ENCODE results near the gene DENND2D.
"Not testable (repeated sequence)": the region's sequence is repeated elsewhere in the genome, so short reads cannot be mapped to it uniquely, and the experiment has no call there.

DENND2D gene

DNA sequence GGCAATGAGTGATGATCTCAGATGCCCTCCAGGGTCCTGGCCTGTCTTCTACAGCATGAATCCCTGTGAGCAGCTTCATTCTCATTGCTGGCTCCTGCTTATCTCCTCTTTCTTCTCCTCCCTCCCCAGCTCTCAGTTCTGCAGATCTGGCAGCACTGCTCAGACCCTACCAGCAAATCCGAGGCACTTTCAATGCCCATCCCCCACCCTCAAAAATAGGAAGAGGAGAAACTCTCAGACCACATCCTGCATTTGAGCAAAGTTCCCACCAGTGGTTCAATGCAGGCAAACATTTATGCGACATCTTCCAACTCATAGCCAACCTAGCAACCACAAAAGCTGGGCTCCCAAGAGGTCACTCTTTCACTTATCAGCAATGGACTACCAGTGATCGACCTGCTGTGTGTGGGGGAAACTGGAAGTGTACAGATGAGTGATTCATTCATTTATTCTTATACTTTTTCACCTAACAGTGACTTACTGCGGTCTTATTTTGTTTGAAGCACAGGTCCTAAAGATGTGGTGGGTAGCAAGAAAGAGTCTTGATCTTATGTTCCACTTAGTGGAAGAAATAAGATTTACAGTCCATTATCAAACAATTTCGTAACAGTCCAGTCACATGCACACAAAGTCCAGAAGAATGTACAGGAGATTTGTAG is 21.3 kb upstream of the DENND2D start:
- DNase-seq, result no peak

- no peak for DNase-seq
These were observed 20.8 kb upstream of the DENND2D start for GRCh38 chr1:111221276-111221632.

- no peak for DNase-seq
These were observed 19.9 kb upstream of the DENND2D start for GRCh38 chr1:111220302-111220890.

GRCh38 chr1:111219557-111220286 is 19.3 kb upstream of the DENND2D start:
- no peak for DNase-seq

- no peak for DNase-seq
These were observed 18.5 kb upstream of the DENND2D start for GRCh38 chr1:111218701-111219556.

DNA sequence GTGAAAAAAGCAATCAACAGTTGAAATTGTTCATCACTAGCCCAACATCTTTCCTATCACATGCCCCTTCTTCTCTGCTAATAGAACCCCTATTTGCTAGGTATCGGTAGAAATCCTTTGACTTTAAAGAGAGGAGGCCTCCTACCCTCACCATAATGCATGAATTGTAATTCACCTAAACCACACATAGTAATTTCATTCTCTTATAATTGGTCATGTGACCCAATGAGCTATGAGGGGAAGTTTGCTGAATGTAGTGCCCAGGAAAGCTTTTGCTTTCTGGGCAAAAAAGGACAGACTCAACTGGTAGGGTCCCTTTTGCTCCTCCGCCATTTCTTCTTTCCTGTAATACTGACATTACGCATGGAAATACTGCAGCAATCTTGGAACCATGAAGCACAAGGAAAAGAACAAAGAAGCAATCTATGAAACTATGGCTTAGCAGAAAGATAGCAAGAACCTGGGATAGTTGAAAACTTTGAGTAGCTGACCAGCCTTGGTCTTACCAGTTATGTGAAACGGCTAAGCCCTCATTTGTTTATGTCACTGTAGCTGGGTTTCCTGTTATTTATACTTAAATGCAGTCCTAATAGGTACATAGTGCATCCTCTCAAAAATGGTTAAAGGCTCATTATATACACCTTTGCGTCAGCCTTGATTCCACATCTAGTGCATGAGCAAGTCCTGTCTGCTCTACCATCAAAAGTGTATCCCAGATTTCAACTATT is 16.9 kb upstream of the DENND2D start:
- DNase-seq, result no peak

- DNase-seq, result no peak
These were observed 16.3 kb upstream of the DENND2D start for GRCh38 chr1:111216751-111217150.

- DNase-seq, result not testable (repeated sequence)
These were observed 14.8 kb upstream of the DENND2D start for GRCh38 chr1:111215285-111215684.

- no peak for DNase-seq
These were observed 14.4 kb upstream of the DENND2D start for GRCh38 chr1:111214884-111215283.

DNA sequence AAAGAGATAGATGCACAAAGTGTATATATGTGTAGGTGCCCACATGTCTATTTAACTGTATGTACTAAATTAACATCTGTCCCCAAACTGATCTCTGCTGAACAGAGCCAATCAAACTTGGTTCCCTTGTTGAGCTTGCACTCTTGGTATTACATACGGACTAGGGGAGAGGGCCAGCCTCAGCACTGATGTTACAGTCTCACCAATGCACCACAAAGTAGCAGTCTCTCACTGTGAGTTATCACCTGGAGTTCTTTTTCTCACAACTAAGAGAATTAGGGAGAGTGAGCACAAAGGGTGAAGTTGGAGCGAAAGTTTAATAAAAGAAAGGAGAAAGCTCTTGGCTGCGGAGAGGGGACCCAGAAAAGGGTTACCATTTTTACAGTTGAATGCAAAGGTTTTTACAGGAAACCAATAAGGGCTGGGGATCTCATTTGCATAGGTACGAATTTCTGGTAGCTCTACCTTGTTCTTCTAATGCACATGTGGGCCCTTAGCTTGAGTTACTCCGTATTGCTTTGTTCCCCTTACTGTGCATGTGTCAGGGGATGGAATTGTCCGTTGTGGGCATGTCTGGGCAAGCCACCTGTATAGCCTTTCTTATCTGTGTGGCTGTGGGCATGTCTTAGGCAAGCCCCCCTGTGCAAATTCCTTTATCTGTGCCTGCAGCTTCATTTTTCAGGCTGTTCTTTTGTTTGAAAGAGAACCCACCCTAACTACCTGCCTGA is 13.8 kb upstream of the DENND2D start:
- no peak for DNase-seq

DNA sequence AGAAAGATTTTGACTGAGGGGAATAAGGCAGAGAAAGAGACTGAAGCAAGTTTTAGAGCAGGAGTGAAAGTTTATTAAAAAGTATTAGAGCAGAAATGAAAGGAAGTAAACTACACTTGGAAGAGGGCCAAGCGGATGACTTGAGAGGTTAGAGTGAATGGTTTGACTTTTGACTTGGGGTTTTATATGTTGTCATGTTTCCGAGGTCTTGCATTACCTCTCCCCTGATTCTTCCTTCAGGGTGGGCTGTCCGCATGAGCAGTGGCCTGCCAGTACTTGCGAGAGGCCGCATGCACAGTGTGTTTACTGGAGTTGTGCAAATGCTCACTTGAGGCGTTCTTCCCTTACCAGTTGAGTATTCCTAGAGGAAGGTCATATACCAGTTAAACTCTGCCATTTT is 13.0 kb upstream of the DENND2D start:
- no peak for DNase-seq

DNA sequence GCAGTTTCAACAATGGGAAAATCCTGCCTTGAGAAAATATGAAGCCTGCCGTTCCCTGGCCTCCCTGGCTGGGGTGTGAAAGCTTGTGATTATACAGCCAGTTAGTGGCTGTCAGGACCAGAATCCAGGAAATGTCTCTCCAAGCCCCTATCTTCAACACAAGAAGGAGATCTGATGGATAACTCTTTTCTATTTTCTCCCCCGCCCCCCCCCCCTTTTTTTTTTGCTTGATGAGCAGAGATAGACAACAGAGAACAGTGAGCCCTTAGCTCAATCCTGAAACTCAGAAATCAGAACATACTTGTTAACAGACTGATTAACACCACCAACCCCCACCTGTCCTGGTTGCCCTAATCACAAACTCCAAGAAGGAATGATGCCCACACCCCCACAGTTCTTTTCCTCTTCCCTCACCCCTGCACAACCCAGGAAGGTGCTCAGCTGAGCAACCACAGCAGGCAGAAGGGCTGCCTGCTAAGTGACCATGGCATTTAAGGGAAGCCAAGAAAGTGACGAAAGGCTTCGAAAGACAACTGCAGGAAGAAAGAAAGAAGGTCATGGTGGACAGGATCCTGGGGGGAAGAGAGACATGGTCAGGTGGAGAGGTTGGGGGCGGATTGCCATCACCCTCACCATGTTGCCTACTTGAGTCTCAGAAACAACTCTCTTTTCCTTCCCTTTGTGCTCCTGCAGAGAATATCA is 12.3 kb upstream of the DENND2D start:
- DNase-seq, result no peak

- DNase-seq, result no peak
These were observed 11.5 kb upstream of the DENND2D start for GRCh38 chr1:111211921-111212320.

DNA sequence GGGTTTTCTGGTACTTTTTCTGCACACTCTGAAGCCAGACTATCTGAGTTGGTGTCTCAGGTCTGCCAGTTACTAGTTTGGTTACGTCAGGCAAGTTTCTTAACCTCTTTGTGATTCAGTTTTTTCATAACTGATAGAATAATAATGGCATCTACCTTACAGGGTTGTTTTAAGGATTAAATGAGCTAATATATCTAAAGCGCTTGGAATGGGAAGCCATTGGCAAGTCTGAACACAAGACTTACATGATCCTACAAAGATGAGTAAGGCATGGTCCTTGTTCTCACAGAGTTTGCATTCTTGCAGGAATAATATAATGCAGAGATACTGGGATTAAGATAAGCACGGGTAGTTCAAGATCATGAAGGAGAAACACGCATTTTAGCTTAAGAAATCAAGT is 9.2 kb upstream of the DENND2D start:
- DNase-seq, result no peak

- no peak for DNase-seq
These were observed 8.5 kb upstream of the DENND2D start for GRCh38 chr1:111208921-111209320.

- DNase-seq, result no peak
These were observed 5.2 kb upstream of the DENND2D start for GRCh38 chr1:111205714-111206050.

DNA sequence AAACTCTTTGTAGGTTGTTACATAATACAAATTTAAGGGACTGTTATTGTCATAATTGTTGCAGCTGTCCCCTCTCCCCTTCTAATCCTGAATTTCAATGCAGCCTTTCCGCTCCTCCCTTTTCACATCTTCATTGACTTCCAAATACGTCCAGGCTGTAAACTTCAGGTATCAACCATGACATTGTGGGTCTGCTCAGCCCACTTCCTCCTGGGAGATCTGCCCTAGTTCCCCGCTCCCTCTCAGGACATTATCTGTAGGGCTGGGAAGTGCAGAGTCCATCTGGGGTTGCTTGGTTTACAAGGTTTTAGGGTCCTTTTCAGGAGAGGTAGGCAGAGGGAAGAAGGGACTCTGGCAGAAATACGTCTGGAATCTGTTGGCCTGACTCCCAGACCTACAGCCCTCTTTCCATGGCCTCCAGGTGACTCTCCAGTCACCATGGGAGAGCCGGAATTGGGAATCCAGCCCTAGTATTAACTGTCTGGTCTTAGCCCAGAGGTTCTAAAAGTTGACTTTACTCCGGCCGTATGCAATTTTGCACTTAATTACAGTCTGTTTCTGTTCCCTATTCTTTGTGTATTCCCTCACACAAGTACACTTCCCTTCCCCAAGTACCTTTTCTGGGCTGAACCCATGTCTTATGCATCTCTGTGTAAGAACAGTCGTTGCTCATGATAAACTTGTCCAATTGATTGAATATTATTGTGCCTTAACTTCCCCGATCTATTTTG is 4.7 kb upstream of the DENND2D start:
- no peak for DNase-seq

- DNase-seq, result no peak
These were observed 3.9 kb upstream of the DENND2D start for GRCh38 chr1:111204201-111204982.

GRCh38 chr1:111203681-111204200 is 3.3 kb upstream of the DENND2D start:
- no peak for DNase-seq
